BE2C (cell line): ENCODE measurements around the gene TLL2.

Experiments used
- DNase-seq: peaks from one replicate; pipeline ENCODE4 v3.0.0-alpha.2; 2020
- H3K27me3 ChIP-seq: fragments of 250-450 bp; sonication (Bioruptor Pico); 2 replicates; pipeline ENCODE4 v1.5.1; 2020; ENCODE audit warnings: mild to moderate bottlenecking
- H3K36me3 ChIP-seq: fragments of 250-450 bp; sonication (Bioruptor Pico); 2 replicates; pipeline ENCODE4 v1.5.1; 2020; ENCODE audit warnings: mild to moderate bottlenecking
- H3K4me1 ChIP-seq: fragments of 250-450 bp; sonication (Bioruptor Pico); 2 replicates; pipeline ENCODE4 v1.5.1; 2020
- H3K4me3 ChIP-seq: 2 replicates; pipeline ENCODE4 v1.5.1; 2011; ENCODE audit warnings: low read depth, low read length
- H3K9me3 ChIP-seq: fragments of 250-450 bp; sonication (Bioruptor Pico); 2 replicates; pipeline ENCODE4 v1.5.1; 2020
- CTCF ChIP-seq: IDR thresholded peaks from 2 replicates; pipeline ENCODE4 v1.5.1; 2012; ENCODE audit warnings: mild to moderate bottlenecking, low read depth, low read length

The TLL2 gene

GRCh38 chr10:96441322-96441885, 72.3 kb downstream of the TLL2 start:
- Histone ChIP-seq H3K4me1 (no peaks in the 10 kb centered on the region), H3K9me3 (no peaks in the 10 kb centered on the region), H3K27me3 (no peaks in the 10 kb centered on the region), H3K36me3 (no peaks in the 10 kb centered on the region), H3K4me3 (no peak overlapping the region)
- DNase-seq = no peak
- TF ChIP-seq CTCF = no peak

DNA sequence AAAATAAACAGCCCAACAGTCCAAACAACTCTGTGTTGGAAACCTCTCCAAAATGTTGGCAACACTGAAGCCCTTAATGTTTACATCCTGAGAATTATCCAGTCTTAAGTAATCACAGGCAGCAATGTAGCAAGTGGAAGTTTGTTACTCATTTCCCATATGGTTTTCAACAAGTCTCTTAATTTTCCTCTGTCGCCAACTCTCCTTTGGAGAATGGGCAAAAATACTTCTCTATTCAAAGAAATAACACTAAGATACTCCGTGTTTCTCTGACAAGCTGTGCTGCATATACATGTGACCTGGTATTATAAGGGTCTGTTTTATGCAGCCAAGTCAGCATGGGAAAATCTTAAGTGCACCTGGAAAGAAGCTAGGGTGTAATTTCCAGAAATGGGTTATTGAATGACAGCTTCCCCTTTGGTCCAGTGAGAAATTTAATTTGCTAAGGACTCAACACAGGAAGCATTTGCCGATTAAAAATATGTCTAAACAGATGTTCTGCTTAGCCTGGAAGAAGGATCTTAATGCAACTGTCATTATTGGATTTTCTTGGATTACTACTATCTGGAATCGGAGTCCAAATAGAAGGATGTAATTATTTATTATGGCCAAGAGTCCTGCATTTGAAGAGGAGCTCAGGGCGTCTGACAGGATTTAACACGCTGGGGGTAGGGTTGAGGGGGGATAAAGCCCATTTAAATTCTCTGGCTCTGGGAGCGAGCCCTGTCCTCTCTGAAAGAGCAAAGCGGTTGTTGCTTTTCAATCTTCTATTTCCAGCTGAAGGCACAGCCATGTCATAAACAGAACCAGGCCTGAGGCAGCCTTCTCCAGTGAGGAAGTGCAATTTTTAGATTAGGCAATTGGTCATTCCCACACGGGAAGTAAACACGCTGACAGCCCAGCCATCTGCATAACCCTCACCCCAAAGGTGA, 73.1 kb downstream of the TLL2 start:
- Histone ChIP-seq H3K9me3 (no peaks in the 10 kb centered on the region), H3K4me1 (no peaks in the 10 kb centered on the region), H3K27me3 (no peaks in the 10 kb centered on the region), H3K4me3 (no peak overlapping the region), H3K36me3 (no peaks in the 10 kb centered on the region)
- TF ChIP-seq CTCF = no peak
- no peak for DNase-seq

- Histone ChIP-seq H3K27me3 (no peaks in the 10 kb centered on the region), H3K36me3 (no peaks in the 10 kb centered on the region), H3K4me3 (no peak overlapping the region), H3K4me1 (no peaks in the 10 kb centered on the region), H3K9me3 (no peaks in the 10 kb centered on the region)
- TF ChIP-seq CTCF = no peak
- no peak for DNase-seq
Measured at GRCh38 chr10:96439725-96440124, 74.0 kb downstream of the TLL2 start.

DNA sequence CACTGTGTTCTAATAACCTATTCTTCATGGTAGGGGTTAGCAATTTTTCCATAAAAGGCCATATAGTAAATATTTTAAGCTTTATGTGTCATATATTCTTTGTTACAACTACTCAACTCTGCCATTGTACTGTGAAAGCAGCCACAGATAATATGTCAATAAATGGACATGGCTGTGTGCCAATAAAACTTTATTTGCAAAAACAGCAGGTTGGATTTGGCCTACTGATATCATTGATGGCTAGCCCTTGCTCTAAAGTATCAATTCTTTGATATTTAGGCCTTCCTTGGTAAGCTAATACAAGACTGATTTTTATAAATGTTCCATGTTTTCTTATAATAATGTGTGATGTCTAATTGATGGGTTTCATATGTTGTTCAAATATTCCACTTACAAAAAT, 77.7 kb downstream of the TLL2 start:
- no peak for TF ChIP-seq CTCF
- Histone ChIP-seq H3K9me3 (no peaks in the 10 kb centered on the region), H3K4me3 (no peak overlapping the region), H3K27me3 (no peaks in the 10 kb centered on the region), H3K36me3 (no peaks in the 10 kb centered on the region), H3K4me1 (no peaks in the 10 kb centered on the region)
- DNase-seq = no peak

DNA sequence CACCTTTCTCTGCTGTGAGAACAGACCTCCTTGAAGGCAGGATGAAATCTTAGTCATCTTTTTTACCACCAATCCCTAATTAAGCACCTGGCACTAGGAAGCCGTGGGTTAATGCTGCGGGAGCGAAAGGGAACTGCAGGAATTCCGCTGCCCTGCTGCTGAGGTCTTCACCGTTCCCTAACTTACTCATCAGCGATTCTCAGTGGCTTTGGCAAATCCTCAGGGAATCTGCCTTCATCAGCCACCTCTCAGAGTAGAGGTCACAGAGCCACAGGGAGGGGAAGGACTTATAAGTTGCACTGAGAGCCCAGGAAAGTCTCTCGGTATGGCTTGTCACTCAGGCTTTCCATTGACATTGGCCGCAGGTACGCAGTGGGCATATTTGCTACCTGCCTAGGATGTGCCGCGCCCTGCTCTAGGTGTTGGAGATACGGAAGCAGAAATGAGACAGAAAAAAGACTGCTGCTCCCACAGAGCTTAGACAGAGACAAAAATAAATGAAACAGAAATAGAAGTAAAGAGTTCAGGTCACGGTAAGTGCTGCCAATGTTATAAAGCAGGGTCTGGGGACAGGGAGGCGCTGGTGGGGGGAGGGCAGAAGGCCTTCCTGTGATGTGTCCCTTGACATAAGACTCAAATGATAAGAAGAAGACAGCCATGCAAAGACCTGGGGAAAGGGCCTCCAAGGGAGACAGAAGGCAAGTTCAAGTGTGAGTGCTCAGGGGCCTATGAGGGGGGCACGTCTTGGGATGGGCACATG, 82.3 kb downstream of the TLL2 start:
- TF ChIP-seq CTCF = no peak
- H3K27me3 ChIP-seq = peaks cover 8% of the 10 kb centered on the region
- H3K4me3 ChIP-seq = no peak overlapping the region
- no peak for DNase-seq
- H3K9me3 ChIP-seq = no peaks in the 10 kb centered on the region
- H3K4me1 ChIP-seq = no peaks in the 10 kb centered on the region
- no peaks in the 10 kb centered on the region for H3K36me3 ChIP-seq
